ENCODE measurements around the gene TDRKH.

DNA sequence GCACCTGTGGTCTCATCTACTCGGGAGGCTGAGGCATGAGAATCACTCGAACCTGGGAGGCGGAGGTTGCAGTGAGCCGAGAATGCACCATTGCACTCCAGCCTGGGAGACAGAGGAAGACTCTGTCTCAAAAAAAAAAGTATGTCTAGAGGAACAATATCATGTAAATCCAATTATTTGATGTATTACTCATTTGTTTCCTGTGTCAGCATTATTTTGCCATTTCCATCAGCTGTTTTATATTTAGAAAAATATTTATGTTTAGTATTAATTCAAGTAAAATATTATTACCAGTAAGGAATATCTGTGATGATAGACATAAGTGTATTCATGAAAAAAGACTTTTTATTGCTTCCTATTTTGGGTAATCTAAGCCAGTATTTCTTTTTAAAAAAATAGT is 13.0 kb downstream of the TDRKH start:
- no peak for TF ChIP-seq POLR2AphosphoS5 (IDR thresholded peaks at IDR 0.05; ENCODE audit: low read depth, low read length)
- TF ChIP-seq, protein P1, sequence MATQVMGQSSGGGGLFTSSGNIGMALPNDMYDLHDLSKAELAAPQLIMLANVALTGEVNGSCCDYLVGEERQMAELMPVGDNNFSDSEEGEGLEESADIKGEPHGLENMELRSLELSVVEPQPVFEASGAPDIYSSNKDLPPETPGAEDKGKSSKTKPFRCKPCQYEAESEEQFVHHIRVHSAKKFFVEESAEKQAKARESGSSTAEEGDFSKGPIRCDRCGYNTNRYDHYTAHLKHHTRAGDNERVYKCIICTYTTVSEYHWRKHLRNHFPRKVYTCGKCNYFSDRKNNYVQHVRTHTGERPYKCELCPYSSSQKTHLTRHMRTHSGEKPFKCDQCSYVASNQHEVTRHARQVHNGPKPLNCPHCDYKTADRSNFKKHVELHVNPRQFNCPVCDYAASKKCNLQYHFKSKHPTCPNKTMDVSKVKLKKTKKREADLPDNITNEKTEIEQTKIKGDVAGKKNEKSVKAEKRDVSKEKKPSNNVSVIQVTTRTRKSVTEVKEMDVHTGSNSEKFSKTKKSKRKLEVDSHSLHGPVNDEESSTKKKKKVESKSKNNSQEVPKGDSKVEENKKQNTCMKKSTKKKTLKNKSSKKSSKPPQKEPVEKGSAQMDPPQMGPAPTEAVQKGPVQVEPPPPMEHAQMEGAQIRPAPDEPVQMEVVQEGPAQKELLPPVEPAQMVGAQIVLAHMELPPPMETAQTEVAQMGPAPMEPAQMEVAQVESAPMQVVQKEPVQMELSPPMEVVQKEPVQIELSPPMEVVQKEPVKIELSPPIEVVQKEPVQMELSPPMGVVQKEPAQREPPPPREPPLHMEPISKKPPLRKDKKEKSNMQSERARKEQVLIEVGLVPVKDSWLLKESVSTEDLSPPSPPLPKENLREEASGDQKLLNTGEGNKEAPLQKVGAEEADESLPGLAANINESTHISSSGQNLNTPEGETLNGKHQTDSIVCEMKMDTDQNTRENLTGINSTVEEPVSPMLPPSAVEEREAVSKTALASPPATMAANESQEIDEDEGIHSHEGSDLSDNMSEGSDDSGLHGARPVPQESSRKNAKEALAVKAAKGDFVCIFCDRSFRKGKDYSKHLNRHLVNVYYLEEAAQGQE (IDR thresholded peaks at IDR 0.05; ENCODE audit: insufficient read depth in 1 of 2, low read depth in 2 of 2, low read length in 2 of 2) = no peak

Measured in PFSK-1 (cell line).